Posterior cingulate gyrus (tissue), 11 donors: Measurements from ENCODE around the gene EHD3.

Experiments
- DNase-seq, 10 donors: peaks; one replicate each; pipeline versions ENCODE4 v3.0.0 to v3.0.0-alpha.2; 2020 to 2021; ENCODE audit warnings: mixed read lengths in 3 of 10
- intact Hi-C: fragments of 100-400 bp; cut with DNase I; formaldehyde crosslinking; loops from one replicate; pipeline ENCODE4 v1.15.1; 2023

EHD3 gene

GRCh38 chr2:31212659-31213600, 21.0 kb upstream of the EHD3 start:
- no peak for DNase-seq
- intact Hi-C loops, result no loop called here

GRCh38 chr2:31213601-31214443, 20.1 kb upstream of the EHD3 start:
- intact Hi-C loops, result no loop called here
- no peak for DNase-seq

GRCh38 chr2:31214444-31214915, 19.5 kb upstream of the EHD3 start:
- intact Hi-C loops, result no loop called here
- DNase-seq, result no peak

GRCh38 chr2:31216734-31217133, 17.2 kb upstream of the EHD3 start:
- DNase-seq, result no peak
- intact Hi-C loops, result no loop called here

- DNase-seq, result no peak
Observed at GRCh38 chr2:31217465-31218200, 16.3 kb upstream of the EHD3 start, which contains the start of gene CAPN14. Gene CAPN14, minus strand, starts transcription at chr2:31217515. Its CDS starts 12,068 bp downstream, at chr2:31205447.

GRCh38 chr2:31219131-31219969, 14.6 kb upstream of the EHD3 start:
- no peak for DNase-seq
- intact Hi-C loops, result no loop called here

More at GRCh38 chr2:31217465-31218200, 16.3 kb upstream of the EHD3 start, which contains the start of gene CAPN14:
- intact Hi-C loops, result no loop called here

- intact Hi-C loops, result no loop called here
Observed at GRCh38 chr2:31221544-31221943, 12.4 kb upstream of the EHD3 start.

GRCh38 chr2:31222071-31222470, 11.9 kb upstream of the EHD3 start:
- no peak for DNase-seq
- intact Hi-C loops, result no loop called here

More at GRCh38 chr2:31221544-31221943, 12.4 kb upstream of the EHD3 start:
- DNase-seq, result no peak

- intact Hi-C loops, result no loop called here
- no peak for DNase-seq
Observed at GRCh38 chr2:31223026-31223425, 10.9 kb upstream of the EHD3 start.

GRCh38 chr2:31223749-31224148, 10.2 kb upstream of the EHD3 start:
- DNase-seq, result no peak
- intact Hi-C loops, result no loop called here

- no peak for DNase-seq
- intact Hi-C loops, result no loop called here
Observed at GRCh38 chr2:31226266-31226665, 7.7 kb upstream of the EHD3 start.

GRCh38 chr2:31227110-31227509, 6.8 kb upstream of the EHD3 start:
- intact Hi-C loops, result no loop called here
- no peak for DNase-seq

- DNase-seq, result no peak
- intact Hi-C loops, result no loop called here
Observed at GRCh38 chr2:31227711-31228125, 6.2 kb upstream of the EHD3 start.

- DNase-seq, result no peak
- intact Hi-C loops, result no loop called here
Observed at GRCh38 chr2:31228717-31229116, 5.2 kb upstream of the EHD3 start.

- intact Hi-C loops, result no loop called here
- DNase-seq, result no peak
Observed at GRCh38 chr2:31230751-31231150, 3.2 kb upstream of the EHD3 start.

- intact Hi-C loops, result loop anchor here (2.0 kb wide), 1 partner anchor 103 kb away; no protein-coding TSS in a partner anchor
- no peak for DNase-seq
Observed at GRCh38 chr2:31231571-31232302, 2.2 kb upstream of the EHD3 start.

GRCh38 chr2:31232586-31232985, 1.4 kb upstream of the EHD3 start:
- intact Hi-C loops, result loop anchor here (2.0 kb wide), 1 partner anchor 102 kb away; no protein-coding TSS in a partner anchor
- DNase-seq, result no peak

- intact Hi-C loops, result loop anchor here (2.0 kb wide), 1 partner anchor 102 kb away; no protein-coding TSS in a partner anchor
- DNase-seq, result no peak
Observed at GRCh38 chr2:31233231-31233630, 721 bp upstream of the EHD3 start.
